H1 (cell line): Measurements from ENCODE around the gene CCDC141. TPM values are rescaled to one million over a fixed set of nuclear protein-coding genes. Genes with fewer than 3 reads are reported as not detected.

Experiments used
- CTCF ChIA-PET: fragments of 300-600 bp; sonication (Branson Sonifier 250); formaldehyde crosslinking; loops from one replicate; lab custom pipeline; 2021; ENCODE audit not compliant: partially characterized antibody; lab: Charles Lee
- POLR2A ChIA-PET: fragments of 300-600 bp; sonication (Branson Sonifier 250); formaldehyde crosslinking; loops from one replicate; lab custom pipeline; 2021; ENCODE audit warnings: inconsistent platforms; ENCODE audit not compliant: partially characterized antibody; lab: Charles Lee
- DNase-seq, 2 experiments: peaks; one replicate each; pipeline versions ENCODE4 v3.0.0 to v3.0.0-alpha.2; 2010 to 2022; ENCODE audit warnings: low spot score in 2 of 2, low read depth in 1 of 2, mixed read lengths in 1 of 2
- FAIRE-seq: peaks from 2 replicates; lab custom pipeline; 2011; peaks lifted over from hg19 to GRCh38; lab: Jason Lieb, UNC
- H2AFZ ChIP-seq: 2 replicates; pipeline ENCODE4 v1.8.1; 2012; ENCODE audit warnings: low read length, inconsistent platforms
- H2AK5ac ChIP-seq: 2 replicates; pipeline ENCODE4 v1.6.1; 2013; ENCODE audit warnings: low read depth, low read length
- H2BK120ac ChIP-seq: replicated peaks from 2 replicates; pipeline ENCODE3; 2013; ENCODE audit warnings: low read depth, low read length, inconsistent platforms
- H2BK12ac ChIP-seq: 2 replicates; pipeline ENCODE4 v1.6.1; 2013; ENCODE audit warnings: low read depth, low read length
- H2BK15ac ChIP-seq: 2 replicates; pipeline ENCODE4 v1.6.1; 2013; ENCODE audit warnings: low read length
- H2BK20ac ChIP-seq: 2 replicates; pipeline ENCODE4 v1.6.1; 2013; ENCODE audit warnings: low read length
- H2BK5ac ChIP-seq: 2 replicates; pipeline ENCODE4 v1.6.1; 2013; ENCODE audit warnings: low read depth, low read length
- H3K14ac ChIP-seq: 2 replicates; pipeline ENCODE4 v1.6.1; 2013; ENCODE audit warnings: inconsistent platforms; ENCODE audit not compliant: insufficient read length
- H3K18ac ChIP-seq: 2 replicates; pipeline ENCODE4 v1.6.1; 2013; ENCODE audit warnings: low read length; ENCODE audit errors: extremely low read depth
- H3K23ac ChIP-seq: 2 replicates; pipeline ENCODE4 v1.6.1; 2013; ENCODE audit warnings: inconsistent platforms; ENCODE audit not compliant: insufficient read length
- H3K23me2 ChIP-seq: 2 replicates; pipeline ENCODE4 v1.6.1; 2013; ENCODE audit warnings: low read depth, low read length
- H3K27ac ChIP-seq: 2 replicates; pipeline ENCODE4 v1.6.1; 2011; ENCODE audit warnings: low read depth, low read length, inconsistent platforms
- H3K27me3 ChIP-seq, 4 experiments: replicated peaks in 1 of 4; 1 replicate in 1 of 4; 2 replicates in 3 of 4; pipeline versions ENCODE4 v1.6.1 to v1.8.1; 2011 to 2013; ENCODE audit warnings: low read length in 3 of 4, mild to moderate bottlenecking in 3 of 4, inconsistent platforms in 2 of 4, mixed read lengths in 2 of 4, moderate library complexity in 1 of 4; ENCODE audit not compliant: control insufficient read depth in 3 of 4, insufficient read depth in 3 of 4; ENCODE audit errors: extremely low read depth in 1 of 4
- H3K36me3 ChIP-seq, 4 experiments: 2 replicates each; pipeline versions ENCODE4 v1.6.1 to v1.8.1; 2011 to 2013; ENCODE audit warnings: mild to moderate bottlenecking in 4 of 4, low read length in 3 of 4, moderate library complexity in 2 of 4, control low read depth in 1 of 4, inconsistent platforms in 1 of 4; ENCODE audit not compliant: insufficient read depth in 4 of 4, control insufficient read depth in 2 of 4
- H3K4ac ChIP-seq: replicated peaks from 2 replicates; pipeline ENCODE3; 2013; ENCODE audit warnings: low read length, low read depth, mixed read lengths, inconsistent platforms; ENCODE audit not compliant: insufficient read length
- H3K4me1 ChIP-seq, 4 experiments: replicated peaks in 1 of 4; 1 replicate in 1 of 4; 2 replicates in 3 of 4; pipeline versions ENCODE4 v1.6.1 to v1.8.1; 2011 to 2013; ENCODE audit warnings: low read length in 3 of 4, inconsistent platforms in 2 of 4, mixed read lengths in 1 of 4; ENCODE audit not compliant: insufficient read depth in 4 of 4, control insufficient read depth in 3 of 4
- H3K4me2 ChIP-seq, 2 experiments: 2 replicates each; pipeline versions ENCODE4 v1.6.1 to v1.8.1; 2011 to 2013; ENCODE audit warnings: low read depth in 2 of 2, low read length in 2 of 2, control low read depth in 1 of 2, inconsistent platforms in 1 of 2, mild to moderate bottlenecking in 1 of 2; ENCODE audit not compliant: insufficient read depth in 1 of 2
- H3K4me3 ChIP-seq, 4 experiments: fragments of 200-600, 300-600 bp in 1 of 4; sonication (generic), shearing (Covaris generic), sonication (Bioruptor Twin) in 1 of 4; 2 replicates each; pipeline versions ENCODE4 v1.5.1 to v1.8.1; 2011 to 2016; ENCODE audit warnings: low read length in 4 of 4, low read depth in 3 of 4, control low read depth in 2 of 4, inconsistent platforms in 2 of 4, mild to moderate bottlenecking in 2 of 4, mixed read lengths in 1 of 4, moderate library complexity in 1 of 4; ENCODE audit not compliant: insufficient read depth in 2 of 4; ENCODE audit errors: extremely low read depth in 1 of 4
- H3K56ac ChIP-seq: replicated peaks from 2 replicates; pipeline ENCODE3; 2013; ENCODE audit warnings: low read depth, mild to moderate bottlenecking, mixed read lengths, low read length, inconsistent platforms; ENCODE audit not compliant: insufficient read length
- H3K79me1 ChIP-seq: 2 replicates; pipeline ENCODE4 v1.6.1; 2013; ENCODE audit warnings: low read depth, low read length, control low read depth
- H3K79me2 ChIP-seq, 2 experiments: 2 replicates each; pipeline versions ENCODE4 v1.6.1 to v1.8.1; 2012 to 2013; ENCODE audit warnings: low read length in 2 of 2, mild to moderate bottlenecking in 2 of 2, inconsistent platforms in 1 of 2; ENCODE audit not compliant: insufficient read depth in 2 of 2, control insufficient read depth in 1 of 2
- H3K9ac ChIP-seq, 4 experiments: replicated peaks in 1 of 4; 1 replicate in 1 of 4; 2 replicates in 3 of 4; pipeline versions ENCODE4 v1.6.1 to v1.8.1; 2011 to 2013; ENCODE audit warnings: low read depth in 3 of 4, low read length in 3 of 4, control low read depth in 2 of 4, mild to moderate bottlenecking in 2 of 4, moderate library complexity in 2 of 4, inconsistent platforms in 1 of 4; ENCODE audit errors: extremely low read depth in 1 of 4
- H3K9me3 ChIP-seq, 2 experiments: 2 replicates each; pipeline versions ENCODE4 v1.6.1 to v1.8.1; 2012 to 2013; ENCODE audit warnings: mild to moderate bottlenecking in 2 of 2, moderate library complexity in 2 of 2, control low read depth in 1 of 2, inconsistent platforms in 1 of 2, low read depth in 1 of 2, low read length in 1 of 2, mixed read lengths in 1 of 2; ENCODE audit not compliant: insufficient read depth in 2 of 2
- H4K20me1 ChIP-seq, 2 experiments: replicated peaks in 1 of 2; 2 replicates each; pipeline versions ENCODE3 to v1.8.1; 2011 to 2013; ENCODE audit warnings: inconsistent platforms in 2 of 2, low read length in 2 of 2, mild to moderate bottlenecking in 1 of 2; ENCODE audit not compliant: insufficient read depth in 2 of 2, control insufficient read depth in 1 of 2
- H4K5ac ChIP-seq: 2 replicates; pipeline ENCODE4 v1.6.1; 2013; ENCODE audit warnings: low read length, low read depth, mixed read lengths, inconsistent platforms; ENCODE audit not compliant: insufficient read length
- H4K8ac ChIP-seq: 2 replicates; pipeline ENCODE4 v1.8.0; 2013; ENCODE audit warnings: mild to moderate bottlenecking, moderate library complexity, low read length, inconsistent platforms; ENCODE audit not compliant: insufficient read depth; ENCODE audit errors: extremely low read depth
- H4K91ac ChIP-seq: replicated peaks from 2 replicates; pipeline ENCODE3; 2013; ENCODE audit warnings: low read length, mixed read lengths, inconsistent platforms; ENCODE audit not compliant: insufficient read length
- BRCA1 ChIP-seq: IDR thresholded peaks from 2 replicates; pipeline ENCODE4 v1.6.1; 2012; ENCODE audit warnings: low read depth, low read length, improper control_type of control experiment
- CREB1 ChIP-seq: IDR thresholded peaks from 2 replicates; pipeline ENCODE4 v1.6.1; 2012; ENCODE audit warnings: inconsistent platforms
- EP300 ChIP-seq, 2 experiments: IDR thresholded peaks; 1 replicate in 1 of 2; 2 replicates in 1 of 2; pipeline ENCODE4 v1.6.1; 2011 to 2012; ENCODE audit warnings: low read depth in 2 of 2, low read length in 2 of 2, mild to moderate bottlenecking in 2 of 2, borderline replicate concordance in 1 of 2, inconsistent platforms in 1 of 2, moderate library complexity in 1 of 2
- HDAC6 ChIP-seq: IDR thresholded peaks from one replicate; pipeline ENCODE4 v1.7.1; 2012; ENCODE audit warnings: low read depth, mild to moderate bottlenecking, inconsistent platforms, low read length, moderate library complexity
- TEAD4 ChIP-seq: IDR thresholded peaks from 2 replicates; pipeline ENCODE4 v1.6.1; 2012; ENCODE audit warnings: low read depth, low read length, inconsistent platforms, mixed read lengths
- YY1 ChIP-seq: IDR thresholded peaks from 2 replicates; pipeline ENCODE4 v1.6.1; 2011; ENCODE audit warnings: low read depth, mild to moderate bottlenecking, low read length
- WGBS, 2 experiments: shearing (Covaris generic) in 1 of 2; methylation state at CpG; one replicate each; pipeline versions ENCODE4 v1.1.6 to v1.1.7; 2013 to 2015; ENCODE audit warnings: low lambda C conversion rate in 2 of 2, mixed read lengths in 2 of 2, inconsistent platforms in 1 of 2, low coverage in 1 of 2, missing lambda C conversion rate in 1 of 2; ENCODE audit not compliant: insufficient replicate concordance in 2 of 2, insufficient coverage in 1 of 2, insufficient read length in 1 of 2; ENCODE audit errors: extremely low coverage in 1 of 2, missing lambda C conversion rate in 1 of 2; 5-methylcytosine and 5-hydroxymethylcytosine counted together
- polyA plus RNA-seq, 7 experiments: library from polyadenylated mRNA; depleted of rRNA in 3 of 7; stranded (reverse) in 5 of 7; unstranded in 2 of 7; fragments of >200 nt in 5 of 7; fragments of 200-250 nt in 2 of 7; gene quantifications; 1 replicate in 5 of 7; 2 replicates in 1 of 7; 4 replicates in 1 of 7; pipeline versions ENCODE4 v1.2.1 to v1.2.3, GENCODE V29; 2011 to 2013; ENCODE audit warnings: missing spikeins in 2 of 7, mixed read lengths in 2 of 7
- total RNA-seq: library from RNA; stranded (reverse); fragmentation: NEBNext Ultra II Directional; extraction: Animal tissue kit (Norgen Biotek cat#: 25700); gene quantifications from 2 replicates; pipeline ENCODE4 v1.2.1, GENCODE V29; 2021

CCDC141 gene
- total and polyA plus RNA-seq, 2 of the 8 experiments (the other 6 are each of a cell fraction or from before 2014, with no cell fraction given): 0.56 to 21.6 TPM

- Histone ChIP-seq H2AK5ac (no peak overlapping the region), H3K36me3 (no peaks in the 10 kb centered on the region), H3K4me2 (no peak overlapping the region), H3K14ac (no peak overlapping the region), H2BK20ac (no peak overlapping the region), H2BK5ac (no peak overlapping the region), H4K20me1 (no peaks in the 10 kb centered on the region), H3K18ac (no peak overlapping the region), H3K56ac (no peak overlapping the region), H3K23ac (no peak overlapping the region), H3K27me3 (no peaks in the 10 kb centered on the region), H3K4me3 (no peak overlapping the region), H2BK120ac (no peak overlapping the region), H3K79me2 (no peaks in the 10 kb centered on the region), H4K8ac (no peak overlapping the region), H3K9me3 (peaks cover 0 to 2% of the 10 kb centered on the region in 2 experiments; a peak in 1 of 4 replicates), H2AFZ (no peak overlapping the region), H2BK15ac (no peak overlapping the region), H3K4ac (no peak overlapping the region), H4K91ac (no peak overlapping the region), H3K4me1 (no peaks in the 10 kb centered on the region), H3K23me2 (no peaks in the 10 kb centered on the region; the same call in 1 of the 2 replicates), H3K27ac (no peak overlapping the region), H3K9ac (no peak overlapping the region), H4K5ac (no peak overlapping the region), H3K79me1 (no peaks in the 10 kb centered on the region), H2BK12ac (no peak overlapping the region)
- no peak for FAIRE-seq
- ChIA-PET CTCF (no interaction called here), POLR2A (no interaction called here)
- 91% methylated on average over 4 of the region's 4 CpGs; no CpG with 5 or more reads in 1 of the 2 experiments for WGBS, 2 experiments
- no peak for DNase-seq
- TF ChIP-seq YY1 (no peak), CREB1 (no peak), EP300 (IDR thresholded peaks at IDR 0.05; ENCODE audit: borderline replicate concordance in 1 of 2, low read depth in 2 of 2, low read length in 2 of 2) (no peak), TEAD4 (no peak), BRCA1 (no peak), HDAC6 (no peak)
These were observed 48.2 kb upstream of the CCDC141 start for GRCh38 chr2:179098080-179098689.
